Psoas muscle (tissue), 8 donors: ENCODE results near the gene LARP6. TPM values are rescaled to one million over a fixed set of nuclear protein-coding genes. Genes with fewer than 3 reads are reported as not detected.

Experiments
- ATAC-seq, 4 donors: fragments of 200-7000 bp; cut with Tn5 transposase; one replicate each; pipeline ENCODE4 v1.9.1; 2020; ENCODE audit warnings: moderate library complexity in 3 of 4, mild to moderate bottlenecking in 2 of 4
- DNase-seq, 2 donors: peaks; one replicate each; pipeline ENCODE4 v3.0.0-alpha.2; 2020
- H3K27ac ChIP-seq: fragments of 200-600 bp; one replicate; pipeline ENCODE4 v1.8.0; 2022
- H3K27me3 ChIP-seq, 3 donors: fragments of 200-600 bp in 1 of 3; one replicate each; pipeline versions ENCODE4 v1.6.1 to v1.8.0; 2013 to 2022; ENCODE audit warnings: low read length in 2 of 3, mild to moderate bottlenecking in 2 of 3, moderate library complexity in 1 of 3; ENCODE audit not compliant: insufficient read depth in 3 of 3
- H3K36me3 ChIP-seq, 2 donors: fragments of 200-600 bp in 1 of 2; one replicate each; pipeline versions ENCODE4 v1.6.1 to v1.8.0; 2013 to 2022; ENCODE audit warnings: low read depth in 1 of 2, mild to moderate bottlenecking in 1 of 2, moderate library complexity in 1 of 2; ENCODE audit not compliant: insufficient read depth in 1 of 2
- H3K4me1 ChIP-seq: fragments of 200-600 bp; one replicate; pipeline ENCODE4 v1.8.0; 2022
- H3K4me3 ChIP-seq: fragments of 200-600 bp; one replicate; pipeline ENCODE4 v1.8.0; 2022; ENCODE audit warnings: mild to moderate bottlenecking
- H3K9me3 ChIP-seq: fragments of 200-600 bp; one replicate; pipeline ENCODE4 v1.8.0; 2022
- CTCF ChIP-seq: fragments of 200-600 bp; IDR thresholded peaks from one replicate; pipeline ENCODE4 v1.8.0; 2022; ENCODE audit warnings: antibody characterized with exemption
- WGBS, 3 donors: extraction: QIAGEN DNeasy Blood & Tissue Kit; methylation state at CpG; one replicate each; pipeline versions ENCODE4 v1.1.6 to v1.1.7; 2013; 5-methylcytosine and 5-hydroxymethylcytosine counted together
- intact Hi-C, 2 donors: fragments of 100-400 bp; cut with DNase I; formaldehyde crosslinking; loops; one replicate each; pipeline versions ENCODE4 v1.11.0 to v1.14.2; 2022
- long read RNA-seq, 2 donors: library from polyadenylated mRNA; unstranded; transcript quantifications; one replicate each; pipeline ENCODE4 v2.0.0, GENCODE V29; 2021
- polyA plus RNA-seq, 3 donors: library from polyadenylated mRNA; stranded (reverse); fragments of 200-250 nt; gene quantifications; one replicate each; pipeline ENCODE4 v1.2.3, GENCODE V29; 2013
- total RNA-seq, 4 donors: library from RNA; stranded (reverse); fragmentation: NEBNext Ultra II Directional in 2 of 4; extraction: Animal tissue kit (Norgen Biotek cat#: 25700) in 2 of 4; gene quantifications; one replicate each; pipeline versions ENCODE4 v1.2.1 to v1.2.4, GENCODE V29; 2021 to 2023
- donor health status: healthy with polysubstance abuse.
- donor health status: DM: no; HTN: no; CAD: no; lungs with moderate emphysema.
- donor health status: Bipolar disorder and iron deficiency.
- donor health status: healthy.
- donor health status: DM: yes; HTN: yes; CAD: no.
- donor health status: DM: no; HTN: no; CAD: no.
- donor health status: DM: no; HTN: no; CAD: no.
- donor health status: DM: yes; HTN: yes; CAD: no.

LARP6 gene
- total RNA-seq (10 to 100 TPM in 2 of 4 donors, 1 to 10 TPM in 2; 6.4 to 18.9 (median 9.5) TPM), polyA plus RNA-seq (1 to 10 TPM; 2.9 to 5.2 (median 4.3) TPM)
- long read RNA-seq, donor 1, full-length matches to known transcripts = 10 of 11 reads
- long read RNA-seq, donor 1, partial matches to known transcripts = 0 of 11 reads
- long read RNA-seq, donor 1, other reads (novel, unspliced or antisense) = 1 of 11 reads
- long read RNA-seq, donor 2, full-length matches to known transcripts = 13 of 15 reads
- long read RNA-seq, donor 2, partial matches to known transcripts = 1 of 15 reads
- long read RNA-seq, donor 2, other reads (novel, unspliced or antisense) = 1 of 15 reads

DNA sequence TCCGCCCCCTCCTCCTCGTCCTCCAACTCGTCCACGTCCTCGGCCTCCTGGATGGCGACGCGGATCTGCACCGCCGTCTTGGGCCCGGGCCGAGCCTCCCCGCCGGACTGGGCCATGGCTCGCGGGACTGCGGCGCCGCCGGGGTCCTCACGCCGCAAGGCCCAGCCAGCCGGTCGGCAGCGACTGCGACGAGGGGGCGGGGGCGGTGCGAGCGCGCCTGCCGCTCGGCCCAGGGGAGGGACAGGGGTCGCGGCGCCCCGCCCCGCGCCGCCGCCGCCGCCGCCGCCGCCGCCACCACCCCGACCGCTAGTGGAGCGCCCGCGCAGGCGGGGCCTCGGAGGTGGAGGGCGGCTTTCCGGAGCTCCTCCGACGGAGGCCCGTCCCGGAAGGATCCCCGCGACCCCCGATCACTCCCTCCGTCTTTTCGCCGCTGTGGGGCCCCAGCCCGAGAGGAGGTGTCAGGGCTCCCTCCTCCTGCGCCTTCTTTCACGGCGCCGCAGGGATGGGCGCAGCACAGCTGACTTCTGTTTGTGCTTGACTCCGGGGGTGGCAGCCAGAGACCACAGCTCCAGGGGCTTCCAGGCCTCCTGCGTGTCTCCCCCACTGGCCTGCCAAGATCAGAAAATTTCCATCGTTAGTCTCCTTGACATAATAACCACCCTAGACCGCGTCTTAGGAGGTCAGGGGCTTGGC, at the start of gene LARP6:
Gene LARP6 (minus strand): TSS at position 185 of the 693 bp plus-strand sequence. CDS start 69 bp downstream, at position 116.
- peak within 1 kb of the TSS; percentile 81 for H3K27ac ChIP-seq
- peaks cover 0 to 4% (median 0%) of the 10 kb centered on the region in 3 donors for H3K27me3 ChIP-seq
- no peak for TF ChIP-seq CTCF
- DNase-seq (peak; percentile 68 to 81), ATAC-seq (peak; percentile 74 to 80 (median 78))
- H3K4me3 ChIP-seq = peak within 1 kb of the TSS; percentile 81
- H3K36me3 ChIP-seq = no peaks in the 10 kb centered on the region
- intact Hi-C loops = no loop called here
- no peaks in the 10 kb centered on the region for H3K4me1 ChIP-seq
- 1 to 3% (median 1%) methylated on average over 30 to 78 of the region's 78 CpGs for WGBS, 3 donors
- no peaks in the 10 kb centered on the region for H3K9me3 ChIP-seq

- DNase-seq = no peak
- Histone ChIP-seq H3K4me1 (no peaks in the 10 kb centered on the region), H3K27ac (peak overlapping the region; percentile 19), H3K27me3 (no peaks in the 10 kb centered on the region), H3K4me3 (no peak overlapping the region), H3K36me3 (peaks cover 0 to 6% of the 10 kb centered on the region in 2 donors), H3K9me3 (no peaks in the 10 kb centered on the region)
- no peak for TF ChIP-seq CTCF
- intact Hi-C loops = no loop called here
- 97 to 100% (median 97%) methylated on average over 1 of the region's 1 CpG for WGBS, 3 donors
- ATAC-seq = peak in 1 of 4 donors; percentile 57
Observed at GRCh38 chr15:70902107-70902506, 48.1 kb upstream of the LARP6 start.

DNA sequence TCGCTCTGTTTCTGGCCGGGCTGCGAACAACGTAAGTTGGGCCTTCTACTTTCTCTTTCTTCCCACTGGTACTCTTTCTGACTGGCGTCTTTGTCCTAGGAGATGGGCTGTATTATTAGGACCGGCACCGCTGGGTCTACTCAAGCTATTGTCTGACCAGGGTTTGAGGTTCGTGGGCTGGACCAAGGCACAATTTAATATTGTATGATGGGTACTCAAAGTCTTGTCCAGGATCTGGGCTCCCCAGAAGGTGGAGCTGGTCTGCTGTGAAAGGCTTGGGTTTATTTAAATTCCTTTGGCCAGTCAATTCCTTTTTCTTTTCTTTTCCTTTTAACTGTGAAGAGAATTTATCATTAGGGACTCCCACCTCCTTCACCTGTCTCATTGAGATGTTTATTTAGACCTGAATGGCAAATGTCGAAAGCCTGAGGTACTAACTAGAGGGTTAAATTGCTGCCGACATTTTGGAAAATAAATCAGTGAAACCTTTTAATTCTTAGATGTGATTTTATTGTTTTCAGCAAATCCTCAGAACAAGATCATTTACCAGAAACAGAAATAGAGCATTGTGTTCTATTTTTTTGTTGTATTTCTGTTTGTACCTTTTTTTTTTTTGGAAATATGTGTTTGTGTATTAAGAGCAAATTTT, 39.1 kb upstream of the LARP6 start:
- TF ChIP-seq CTCF = peak; percentile 30
- Histone ChIP-seq H3K4me3 (peak overlapping the region; percentile 92), H3K27me3 (no peaks in the 10 kb centered on the region), H3K36me3 (no peaks in the 10 kb centered on the region), H3K9me3 (no peaks in the 10 kb centered on the region), H3K4me1 (no peaks in the 10 kb centered on the region), H3K27ac (peak overlapping the region; percentile 60)
- 5 to 6% (median 6%) methylated on average over 10 of the region's 10 CpGs for WGBS, 3 donors
- DNase-seq = no peak
- ATAC-seq = peak; percentile 30 to 68 (median 52)
- intact Hi-C loops = loop anchor here in 1 of 2 donors (10.0 kb wide), 1 partner anchor 542 kb away; no protein-coding TSS in a partner anchor

DNA sequence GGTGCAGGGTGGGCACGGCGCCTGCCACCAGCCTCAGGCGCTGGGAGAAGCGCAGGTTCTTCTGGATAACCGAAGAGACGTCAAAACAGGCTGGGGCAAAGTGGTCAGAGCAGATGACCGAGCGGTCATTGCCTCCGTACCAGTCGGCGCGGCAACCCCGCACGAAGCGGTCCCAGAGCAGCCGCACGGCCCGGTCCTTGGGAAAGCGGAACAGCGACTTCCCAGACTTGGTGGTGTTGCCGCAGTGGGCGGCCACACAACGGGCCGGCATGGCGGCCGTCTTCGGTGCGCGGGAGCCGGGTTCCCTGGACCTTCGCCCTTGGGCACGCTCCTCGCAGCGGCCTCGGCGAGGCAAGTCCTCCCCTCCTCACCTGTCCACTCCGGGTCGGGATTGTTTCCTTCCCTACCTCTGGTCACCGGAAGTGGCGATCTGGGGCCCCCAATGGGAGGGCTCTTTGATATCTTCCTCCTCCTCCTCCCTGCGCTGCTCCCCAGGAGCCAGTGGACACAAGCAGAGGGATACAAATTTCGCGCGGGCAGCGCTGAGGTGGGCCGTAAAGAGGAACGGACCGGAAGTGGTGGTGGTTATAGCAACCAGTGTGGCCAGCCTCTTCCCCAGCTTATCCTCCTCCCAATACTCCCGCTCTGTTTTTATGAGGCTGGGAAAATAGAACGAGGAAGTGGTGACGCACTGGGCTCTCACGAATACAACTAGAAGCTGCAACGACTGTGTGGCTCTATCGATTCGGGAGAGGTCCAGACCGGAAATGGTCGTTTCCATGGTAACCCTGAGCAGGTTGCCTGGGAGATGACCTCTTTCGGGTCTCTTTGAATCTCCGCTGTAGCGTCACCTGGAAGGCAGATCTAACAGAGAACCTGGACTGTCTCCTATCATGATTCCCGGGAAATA, 38.3 kb upstream of the LARP6 start, which contains the start of the genes LRRC49 and THAP10:
Gene LRRC49 (plus strand): TSS at position 825 of the 910 bp plus-strand sequence. CDS start 69 bp downstream, at position 894.
Gene THAP10 (minus strand): TSS at position 432 of the 910 bp plus-strand sequence. CDS start 161 bp downstream, at position 271.
- TF ChIP-seq CTCF = no peak
- DNase-seq (peak; percentile 89 to 93), ATAC-seq (peak; percentile 97 to 99 (median 98))
- peak within 1 kb of the TSS; percentile 60 for H3K27ac ChIP-seq
- WGBS, 3 donors = 0% methylated on average over 50 to 61 of the region's 61 CpGs
- H3K9me3 ChIP-seq = no peaks in the 10 kb centered on the region
- peak within 1 kb of the TSS; percentile 92 for H3K4me3 ChIP-seq
- no peaks in the 10 kb centered on the region for H3K4me1 ChIP-seq
- H3K36me3 ChIP-seq = no peaks in the 10 kb centered on the region
- intact Hi-C loops = loop anchor here in 1 of 2 donors (10.0 kb wide), 1 partner anchor 543 kb away; no protein-coding TSS in a partner anchor
- no peaks in the 10 kb centered on the region for H3K27me3 ChIP-seq
